OCI-LY7 (cell line): ENCODE measurements around the gene PCDH12. TPM values are rescaled to one million over a fixed set of nuclear protein-coding genes. Genes with fewer than 3 reads are reported as not detected.

ENCODE experiments used
- BruUV-seq: library from RNA; stranded (reverse); fragments of 400-500 nt; replicated peaks from 2 replicates; lab custom pipeline; 2021; lab: Mats Ljungman, UMichigan
- CTCF ChIA-PET: fragments of 300-600 bp; sonication (Branson Sonifier 250); formaldehyde crosslinking; loops from one replicate; lab custom pipeline; 2022; ENCODE audit warnings: antibody characterized with exemption; ENCODE audit not compliant: unreplicated experiment; lab: Charles Lee
- POLR2A ChIA-PET: fragments of 300-600 bp; sonication (Branson Sonifier 250); formaldehyde crosslinking; loops from one replicate; lab custom pipeline; 2022; ENCODE audit warnings: antibody characterized with exemption; lab: Charles Lee
- DNase-seq: peaks from one replicate; pipeline ENCODE4 v3.0.0-alpha.2; 2015; ENCODE audit warnings: low spot score
- H2AFZ ChIP-seq: fragments of 200-600 bp; sonication (generic), shearing (Covaris generic); 2 replicates; pipeline ENCODE4 v1.6.1; 2014; ENCODE audit warnings: mild to moderate bottlenecking, antibody characterized with exemption, low read length, moderate library complexity
- H3K27ac ChIP-seq: fragments of 200-600 bp; sonication (generic); 2 replicates; pipeline ENCODE4 v1.5.1; 2014; ENCODE audit warnings: mixed run types, low read depth, mild to moderate bottlenecking, moderate library complexity, low read length, inconsistent platforms; ENCODE audit not compliant: poor library complexity, severe bottlenecking
- H3K36me3 ChIP-seq: fragments of 200-600 bp; sonication (generic); 2 replicates; pipeline ENCODE4 v1.6.1; 2014; ENCODE audit warnings: mild to moderate bottlenecking, antibody characterized with exemption, low read length, moderate library complexity, mixed read lengths; ENCODE audit not compliant: insufficient read depth
- H3K4me1 ChIP-seq: fragments of 200-600 bp; sonication (generic); 2 replicates; pipeline ENCODE4 v1.5.1; 2014; ENCODE audit warnings: mild to moderate bottlenecking, low read length; ENCODE audit not compliant: insufficient read depth, poor library complexity, severe bottlenecking
- H3K4me2 ChIP-seq: fragments of 200-600 bp; sonication (generic); 2 replicates; pipeline ENCODE4 v1.6.1; 2014; ENCODE audit warnings: mild to moderate bottlenecking, low read length
- H3K4me3 ChIP-seq: fragments of 200-600 bp; sonication (generic); 2 replicates; pipeline ENCODE4 v1.5.1; 2014; ENCODE audit warnings: mild to moderate bottlenecking, low read depth, low read length; ENCODE audit not compliant: poor library complexity, severe bottlenecking
- H3K79me2 ChIP-seq: fragments of 200-600 bp; sonication (generic); 2 replicates; pipeline ENCODE4 v1.6.1; 2016; ENCODE audit warnings: low read depth, mild to moderate bottlenecking, low read length, moderate library complexity, mixed read lengths; ENCODE audit not compliant: insufficient read depth
- H3K9me2 ChIP-seq: fragments of 200-600 bp; sonication (generic); 2 replicates; pipeline ENCODE4 v1.6.1; 2016; ENCODE audit warnings: mild to moderate bottlenecking, low read length, mixed read lengths; ENCODE audit not compliant: insufficient read depth
- H3K9me3 ChIP-seq: fragments of 200-600 bp; sonication (generic); 2 replicates; pipeline ENCODE4 v1.6.1; 2014; ENCODE audit warnings: mild to moderate bottlenecking, mixed run types, low read length, mixed read lengths
- H4K20me1 ChIP-seq: fragments of 200-600 bp; sonication (generic); 2 replicates; pipeline ENCODE4 v1.6.1; 2014; ENCODE audit warnings: mild to moderate bottlenecking, antibody characterized with exemption, low read length, moderate library complexity, mixed read lengths; ENCODE audit not compliant: insufficient read depth
- EZH2phosphoT487 ChIP-seq: fragments of 200-600 bp; sonication (generic); IDR thresholded peaks from 2 replicates; pipeline ENCODE4 v1.6.1; 2018; ENCODE audit warnings: low read depth, borderline replicate concordance, mild to moderate bottlenecking, mixed run types, antibody characterized with exemption, low read length, moderate library complexity, mixed read lengths
- intact Hi-C: fragments of 100-400 bp; cut with micrococcal nuclease; formaldehyde crosslinking; loops from one replicate; pipeline ENCODE4 v1.10.0; 2022; ENCODE audit not compliant: unreplicated experiment
- total RNA-seq, 2 experiments: library from RNA; depleted of rRNA in 1 of 2; stranded (reverse); fragments of >200 nt in 1 of 2; shearing (Covaris generic) in 1 of 2; gene quantifications; 2 replicates each; pipeline ENCODE4 v1.2.3, GENCODE V29; 2014 to 2022
- TF ChIP-seq, protein P1 (sequence below): fragments of 200-600 bp; sonication (generic); conservative IDR thresholded peaks from 2 replicates; pipeline ENCODE4 v1.5.1; 2014; ENCODE audit warnings: mild to moderate bottlenecking, antibody characterized with exemption, low read length, moderate library complexity, mixed read lengths

Gene PCDH12
- total RNA-seq, 2 experiments from 2014 or later, result 0.03 TPM; not detected in 1

- BruUV-seq, result no TSS peak
- Histone ChIP-seq H2AFZ (peak overlapping the region; percentile 89; the same call in 1 of the 2 replicates), H3K27ac (no peak overlapping the region), H3K4me3 (no peak overlapping the region), H3K9me2 (no peaks in the 10 kb centered on the region), H4K20me1 (no peaks in the 10 kb centered on the region), H3K79me2 (no peaks in the 10 kb centered on the region), H3K4me2 (no peak overlapping the region), H3K4me1 (peaks cover 42% of the 10 kb centered on the region), H3K36me3 (no peaks in the 10 kb centered on the region), H3K9me3 (no peaks in the 10 kb centered on the region)
- DNase-seq, result peak; percentile 64
- intact Hi-C loops, result loop anchor here (1.0 kb wide), 5 partner anchors 46 to 295 kb away; no protein-coding TSS in a partner anchor
- ChIA-PET CTCF (interaction anchor here (0.6 to 2.4 kb wide), 8 partner anchors 9 to 268 kb away, joined by 3 to 19 read pairs (median 10); partner anchors contain the start of genes DELE1 and RNF14), POLR2A (interaction anchor here (0.8 to 2.7 kb wide), 4 partner anchors 9 to 268 kb away, joined by 4 to 20 read pairs (median 6); partner anchors contain the start of gene RNF14)
- no peak for TF ChIP-seq EZH2phosphoT487
- TF ChIP-seq, protein P1, sequence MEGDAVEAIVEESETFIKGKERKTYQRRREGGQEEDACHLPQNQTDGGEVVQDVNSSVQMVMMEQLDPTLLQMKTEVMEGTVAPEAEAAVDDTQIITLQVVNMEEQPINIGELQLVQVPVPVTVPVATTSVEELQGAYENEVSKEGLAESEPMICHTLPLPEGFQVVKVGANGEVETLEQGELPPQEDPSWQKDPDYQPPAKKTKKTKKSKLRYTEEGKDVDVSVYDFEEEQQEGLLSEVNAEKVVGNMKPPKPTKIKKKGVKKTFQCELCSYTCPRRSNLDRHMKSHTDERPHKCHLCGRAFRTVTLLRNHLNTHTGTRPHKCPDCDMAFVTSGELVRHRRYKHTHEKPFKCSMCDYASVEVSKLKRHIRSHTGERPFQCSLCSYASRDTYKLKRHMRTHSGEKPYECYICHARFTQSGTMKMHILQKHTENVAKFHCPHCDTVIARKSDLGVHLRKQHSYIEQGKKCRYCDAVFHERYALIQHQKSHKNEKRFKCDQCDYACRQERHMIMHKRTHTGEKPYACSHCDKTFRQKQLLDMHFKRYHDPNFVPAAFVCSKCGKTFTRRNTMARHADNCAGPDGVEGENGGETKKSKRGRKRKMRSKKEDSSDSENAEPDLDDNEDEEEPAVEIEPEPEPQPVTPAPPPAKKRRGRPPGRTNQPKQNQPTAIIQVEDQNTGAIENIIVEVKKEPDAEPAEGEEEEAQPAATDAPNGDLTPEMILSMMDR, result peak; percentile 68
Measured at GRCh38 chr5:141960018-141960417, 2.0 kb upstream of the PCDH12 start.

GRCh38 chr5:141958546-141959172 lies 657 bp upstream of the PCDH12 start:
- Histone ChIP-seq H3K27ac (no peak overlapping the region), H3K4me3 (no peak overlapping the region)

More at GRCh38 chr5:141958546-141959172, 657 bp upstream of the PCDH12 start:
- intact Hi-C loops, result no loop called here
- Histone ChIP-seq H3K9me2 (no peaks in the 10 kb centered on the region), H3K79me2 (no peaks in the 10 kb centered on the region), H2AFZ (peak overlapping the region; percentile 70; the same call in 1 of the 2 replicates), H3K4me2 (peak overlapping the region; percentile 16; the same call in 1 of the 2 replicates), H3K9me3 (no peaks in the 10 kb centered on the region), H3K36me3 (no peaks in the 10 kb centered on the region), H4K20me1 (no peaks in the 10 kb centered on the region), H3K4me1 (peaks cover 51% of the 10 kb centered on the region)
- ChIA-PET POLR2A (interaction anchor here (1.1 kb wide), 1 partner anchor 42 kb away, joined by 4 read pairs; no protein-coding TSS in a partner anchor), CTCF (interaction anchor here (1.1 kb wide), 1 partner anchor 35 kb away, joined by 3 read pairs; the partner anchor contains the start of gene DELE1)
- TF ChIP-seq EZH2phosphoT487, result no peak
- TF ChIP-seq, protein P1, result no peak
- DNase-seq, result no peak
- no TSS peak for BruUV-seq
